Dedifferentiated amniotic fluid mesenchymal stem cell (primary cell): ENCODE data around the gene OTOF.

Experiments
- DNase-seq: peaks from one replicate; pipeline ENCODE4 v3.0.0-alpha.2; 2016; ENCODE audit errors: extremely low spot score

The OTOF gene

DNA sequence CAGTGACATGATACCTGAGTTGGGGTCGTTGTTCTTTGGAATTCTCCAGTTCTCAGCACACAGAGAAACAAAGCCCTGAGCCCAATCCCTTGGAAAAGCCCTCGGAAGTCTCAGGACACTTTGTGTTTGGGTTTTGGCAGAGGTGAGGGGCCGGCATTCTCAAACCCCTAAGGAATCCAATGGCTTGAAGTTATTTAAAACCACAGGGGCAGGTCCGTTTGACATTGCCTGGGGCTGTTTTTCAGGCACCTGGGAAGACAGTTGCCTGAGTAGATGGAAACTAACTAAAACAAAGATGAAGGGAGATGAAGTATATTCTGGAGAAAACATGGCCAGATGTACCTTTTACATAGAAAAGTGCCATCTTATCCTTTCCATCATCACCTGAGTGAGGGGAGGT is 22.5 kb upstream of the OTOF start:
- DNase-seq: no peak

DNA sequence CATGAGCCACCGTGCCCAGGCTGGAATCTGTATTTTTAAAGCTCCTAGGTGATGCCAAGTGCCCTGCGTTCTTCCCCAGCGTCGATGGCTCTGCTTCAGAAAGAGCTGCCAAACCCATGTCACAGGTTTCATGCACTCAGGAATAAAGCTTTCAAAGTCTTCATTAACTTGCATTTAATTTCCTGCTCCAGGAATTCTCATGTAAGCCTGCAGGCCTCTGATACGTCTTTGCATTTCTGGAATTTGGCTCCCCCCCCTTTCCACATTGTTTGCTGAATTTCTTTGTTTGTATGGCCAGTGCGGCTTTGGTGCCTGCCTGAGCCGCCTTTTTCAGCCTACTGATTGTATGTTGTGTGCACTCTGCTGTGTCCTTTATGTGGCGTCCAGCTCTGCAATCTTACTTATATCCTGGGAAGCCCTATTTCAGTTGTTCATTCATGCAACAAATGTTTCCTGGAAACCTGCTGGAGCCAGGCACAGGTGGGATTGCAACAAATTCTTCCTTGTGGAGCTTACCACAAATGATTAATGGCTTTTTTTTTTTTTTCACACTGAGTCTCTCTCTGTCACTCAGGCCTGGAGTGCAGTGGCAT is 17.9 kb upstream of the OTOF start:
- no peak for DNase-seq

DNA sequence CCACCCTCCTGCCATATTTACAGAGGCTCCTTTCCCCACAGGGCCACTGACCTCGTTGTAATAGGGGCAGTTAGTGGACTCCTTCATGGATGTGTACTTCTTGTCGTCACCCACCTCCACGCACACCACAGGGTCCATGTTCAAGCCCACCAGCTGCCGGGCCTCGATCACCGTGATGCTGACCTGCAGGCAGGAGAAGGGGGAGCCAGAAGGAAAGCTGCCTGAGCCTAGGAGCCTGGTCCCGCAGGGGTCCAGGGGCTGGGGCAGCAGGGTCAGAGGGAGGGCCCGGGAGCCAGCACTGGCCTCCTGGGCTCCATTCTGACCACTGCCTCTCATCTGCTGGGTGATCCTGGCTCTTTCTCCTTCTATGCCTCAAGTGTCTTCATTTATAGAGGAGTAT is 17.0 kb upstream of the OTOF start:
- DNase-seq: no peak

DNA sequence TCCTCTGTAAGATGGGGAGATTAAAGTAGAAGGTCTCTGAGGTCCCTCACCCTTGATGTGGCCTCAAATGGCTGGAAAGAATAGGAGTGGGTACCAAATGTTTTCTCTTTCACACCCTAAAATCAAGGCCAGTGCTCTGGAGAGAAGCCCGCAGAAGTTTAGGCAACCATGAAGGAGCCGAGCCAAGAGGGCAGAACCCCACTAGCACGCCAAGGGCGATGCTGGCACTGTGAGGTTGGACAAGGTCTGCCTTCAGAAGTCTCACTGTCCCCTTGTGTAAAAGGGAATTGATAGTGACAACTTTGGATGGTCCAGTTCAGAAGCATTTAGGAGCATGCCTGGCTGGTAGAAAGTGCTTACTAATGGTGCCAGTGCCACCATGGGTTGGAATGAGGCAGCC is 16.3 kb upstream of the OTOF start:
- no peak for DNase-seq

DNA sequence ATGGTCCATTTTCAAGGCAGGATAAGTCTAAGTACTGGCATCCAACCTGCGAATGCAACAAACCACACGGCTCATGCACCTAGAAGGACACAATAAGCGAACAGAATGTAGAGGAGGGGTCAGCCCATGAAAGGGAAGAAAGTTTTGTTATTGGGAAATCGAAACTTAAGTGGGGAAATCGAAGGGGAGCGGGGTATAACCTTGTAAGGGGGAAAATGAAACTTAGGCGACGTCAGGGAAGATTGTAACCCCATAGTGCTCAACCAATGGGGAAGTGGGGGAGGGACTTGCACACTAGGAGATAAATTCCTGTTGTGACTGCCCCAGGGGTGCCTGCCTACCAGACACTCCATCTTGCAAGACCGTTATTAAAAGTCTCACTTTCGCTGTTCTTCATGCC is 15.6 kb upstream of the OTOF start:
- no peak for DNase-seq

DNA sequence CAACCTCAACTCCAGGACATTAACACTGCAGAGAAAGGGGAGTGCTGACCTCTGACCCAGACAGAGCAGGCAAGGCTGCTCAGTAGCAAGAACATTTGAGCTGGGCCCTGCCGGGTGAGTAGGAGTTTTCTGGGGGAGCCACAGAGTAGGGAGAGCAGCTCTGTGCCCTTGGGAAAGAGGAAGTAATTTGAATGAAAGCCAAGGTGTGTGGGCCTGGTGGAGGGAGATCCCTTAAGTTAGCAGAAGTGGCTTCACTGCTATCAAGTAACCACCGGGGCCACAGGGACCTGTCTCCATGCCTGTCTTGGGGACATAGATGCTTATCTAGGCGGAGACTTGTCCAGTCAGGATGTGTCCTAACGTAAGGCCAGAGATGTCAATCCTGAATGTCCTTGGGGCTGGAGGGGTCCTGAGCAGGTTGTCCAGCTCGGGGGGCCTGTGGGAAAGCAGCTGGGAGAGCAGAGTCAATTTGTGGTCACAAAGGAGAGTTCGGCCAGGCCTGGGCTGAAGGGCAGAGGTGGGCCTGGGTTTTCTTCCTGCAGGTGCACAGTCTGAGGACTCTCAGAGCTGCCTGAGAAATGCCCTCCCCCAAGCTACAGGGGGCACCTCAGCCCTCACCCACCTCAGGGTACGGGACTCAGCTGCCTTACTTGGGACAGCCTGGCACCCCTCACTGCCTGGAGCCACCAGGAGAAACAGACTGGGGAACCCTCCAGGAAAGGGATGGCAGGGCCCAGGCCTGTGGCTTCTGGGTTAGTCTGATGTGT is 15.0 kb upstream of the OTOF start:
- DNase-seq: no peak

DNA sequence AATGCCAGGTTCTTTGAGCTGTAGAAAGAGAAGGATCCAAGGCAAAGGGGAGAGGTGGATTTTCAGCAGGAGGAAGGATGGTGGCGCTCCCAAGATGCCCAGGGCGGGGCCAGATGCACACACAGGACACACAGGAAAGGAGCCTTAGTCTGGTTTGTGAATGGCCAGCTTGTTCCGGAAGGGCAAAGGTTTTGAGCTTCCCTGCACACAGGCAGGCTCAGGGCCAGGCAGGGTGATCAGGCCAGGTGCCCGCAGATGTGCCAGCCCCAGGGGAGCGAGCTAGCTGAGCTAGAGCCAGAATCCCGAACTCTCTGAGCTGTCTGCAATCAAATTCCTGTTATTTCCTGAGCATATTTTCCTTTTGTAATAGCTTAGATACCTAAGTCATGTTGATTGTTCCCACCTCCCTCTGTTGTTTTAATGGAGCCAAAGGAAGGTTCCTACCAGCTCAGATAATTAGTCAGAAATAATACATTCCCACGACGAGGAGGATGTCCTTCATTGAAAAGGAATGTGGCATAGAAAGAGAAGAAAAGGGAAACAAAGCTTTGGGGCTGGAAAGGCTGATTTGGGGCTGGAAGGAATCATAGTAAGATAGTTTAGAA is 13.7 kb upstream of the OTOF start:
- no peak for DNase-seq

DNA sequence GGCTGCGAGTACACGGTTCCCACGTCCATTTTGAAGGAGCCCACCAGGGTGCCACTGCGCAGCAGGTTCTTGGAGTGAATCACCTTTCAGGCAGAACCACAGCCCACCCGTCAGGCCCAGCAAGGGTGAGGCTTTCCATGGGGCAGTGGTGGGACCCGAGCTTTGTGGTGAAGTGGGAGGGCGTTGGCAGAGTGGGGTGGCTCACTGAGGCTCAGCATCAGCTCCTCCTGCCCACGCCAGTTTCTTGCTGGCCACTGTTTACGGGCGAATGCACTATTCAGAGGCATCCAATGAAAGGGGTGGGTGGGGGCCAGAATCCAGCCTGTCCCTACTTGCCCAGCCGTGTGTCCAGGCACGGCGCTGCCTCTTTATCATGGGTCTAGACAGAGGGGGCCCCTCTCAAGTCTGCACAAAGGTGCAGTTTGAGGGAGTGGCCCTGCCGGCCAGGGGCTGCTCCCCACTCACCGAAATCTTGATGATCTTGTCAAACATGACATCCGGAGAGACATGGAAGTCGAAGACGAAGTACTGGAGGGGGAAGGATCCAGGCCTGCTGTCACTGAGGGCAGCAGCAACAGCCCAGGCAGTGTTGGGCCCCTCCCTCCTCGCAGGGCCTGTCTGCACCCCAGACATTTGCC is 11.4 kb upstream of the OTOF start:
- no peak for DNase-seq

DNA sequence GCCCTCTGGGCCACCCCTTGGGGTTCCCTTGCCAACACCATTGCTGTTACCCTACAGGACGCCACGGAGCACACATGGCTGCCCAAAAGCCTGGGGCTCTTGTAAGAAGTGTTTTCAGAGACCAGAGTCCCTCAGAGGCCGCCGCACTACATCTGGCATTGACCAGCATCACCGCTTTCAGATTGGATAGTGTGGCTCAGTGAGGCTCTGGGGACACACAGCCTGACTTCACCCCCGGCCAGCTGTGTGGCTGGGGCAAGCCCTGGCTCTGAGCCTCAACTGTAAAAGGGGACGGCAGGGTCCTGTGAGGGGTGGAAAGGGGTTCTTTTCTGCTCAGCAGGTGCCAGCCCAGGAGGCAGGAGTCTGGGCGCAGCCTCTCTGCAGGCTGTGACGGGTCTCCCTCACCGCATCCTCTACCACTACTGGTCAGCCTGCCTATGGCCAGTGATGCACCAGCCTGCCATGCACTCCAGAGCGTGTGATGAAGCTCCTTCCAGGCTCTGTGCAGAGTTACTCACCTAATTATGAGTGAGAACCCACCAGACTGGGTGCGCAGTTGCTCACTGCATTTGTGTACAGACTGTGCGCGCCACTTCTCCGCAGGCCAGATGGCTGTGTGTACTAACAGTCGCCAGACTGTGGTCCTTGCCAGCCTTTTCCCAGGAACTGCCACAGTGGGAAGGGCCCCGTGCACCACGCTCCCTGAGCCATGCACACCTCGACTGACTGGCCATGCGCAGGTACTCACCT is 10.7 kb upstream of the OTOF start:
- no peak for DNase-seq

DNA sequence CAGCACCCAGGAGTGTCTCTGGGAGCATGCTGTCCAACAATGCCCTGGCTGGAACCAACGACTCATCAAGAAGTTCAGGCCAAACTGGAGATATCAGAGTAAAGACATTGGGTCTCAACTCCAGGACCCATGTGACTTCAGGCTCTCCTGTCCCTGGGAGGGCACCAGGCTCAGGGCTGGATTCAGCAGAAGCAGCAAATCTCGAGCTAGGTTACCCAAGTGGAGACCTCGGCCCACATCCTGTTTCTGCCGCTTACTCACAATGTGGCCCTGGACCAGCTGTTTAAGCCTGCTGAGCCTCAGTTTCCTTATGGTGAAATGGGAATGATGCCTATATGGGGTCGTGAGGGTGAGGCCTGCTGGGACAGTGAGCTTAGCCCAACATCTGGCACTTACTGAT is 9.3 kb upstream of the OTOF start:
- no peak for DNase-seq

DNA sequence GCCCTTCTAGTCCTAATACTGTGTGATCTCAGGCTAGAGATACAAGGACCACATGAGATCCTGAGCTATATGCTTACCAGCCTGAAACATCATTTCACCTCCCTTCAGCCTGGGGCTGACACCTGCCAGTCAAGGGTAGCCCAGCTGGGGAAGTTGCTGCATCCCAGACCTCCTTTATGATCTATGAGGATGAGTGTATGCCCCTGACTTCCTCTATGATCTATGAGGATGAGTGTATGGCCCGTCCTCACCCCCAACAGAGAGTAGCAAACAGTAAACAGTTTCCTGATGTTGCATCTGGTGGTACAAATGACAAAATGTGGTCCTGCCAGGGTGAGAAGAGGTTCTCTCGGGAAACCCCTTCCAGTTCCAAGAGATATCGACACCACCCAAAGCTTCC is 8.9 kb upstream of the OTOF start:
- no peak for DNase-seq

DNA sequence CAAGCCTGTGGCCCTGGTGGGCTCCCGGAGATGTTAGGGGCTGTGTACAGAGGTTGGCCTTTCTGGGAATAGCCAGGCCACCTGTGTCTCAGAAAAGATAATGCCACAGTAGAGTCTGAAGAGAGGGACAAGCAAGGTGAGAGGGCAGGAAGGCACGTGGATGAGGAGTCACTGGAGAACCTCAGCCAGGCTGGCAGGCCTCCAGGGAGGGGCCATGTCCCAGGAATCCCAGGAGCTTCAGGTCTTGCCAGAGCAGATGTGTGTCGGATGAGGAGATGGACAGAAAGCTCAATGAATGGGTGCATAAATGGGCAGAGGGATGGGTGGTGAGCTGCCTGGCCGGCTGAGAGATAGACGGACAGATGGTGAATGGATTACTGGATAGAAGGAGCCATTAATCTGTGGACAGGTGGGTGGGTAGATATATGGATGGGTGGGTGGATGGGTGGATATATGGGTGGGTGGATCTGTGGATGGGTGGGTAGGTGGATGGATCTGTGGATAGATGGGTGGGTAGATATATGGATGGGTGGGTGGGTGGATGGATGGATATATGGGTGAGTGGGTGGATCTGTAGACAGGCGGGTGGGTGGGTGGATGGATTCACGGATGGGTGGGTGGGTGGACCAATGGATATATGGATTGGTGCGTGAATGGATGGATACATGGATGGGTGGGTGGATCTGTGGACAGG is 7.9 kb upstream of the OTOF start:
- DNase-seq: no peak

DNA sequence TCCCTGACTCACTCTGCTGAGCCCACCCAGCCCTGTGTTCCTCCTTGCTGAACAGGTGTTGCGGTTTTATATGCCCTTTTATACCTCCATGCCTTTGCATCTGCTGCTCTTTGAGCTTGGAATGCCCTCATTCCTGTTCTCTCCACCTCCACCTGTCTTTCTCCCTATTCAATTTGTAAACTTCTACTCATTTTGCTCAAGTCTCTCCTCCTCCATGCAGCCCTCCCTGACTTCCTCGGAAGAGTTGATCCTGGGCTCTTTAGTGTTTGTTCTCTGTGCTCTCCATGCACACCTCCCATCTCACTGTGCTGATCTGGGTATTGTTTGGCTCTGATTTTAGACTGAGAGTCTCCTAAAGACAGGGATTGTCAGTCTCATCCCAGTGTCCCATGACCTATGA is 7.2 kb upstream of the OTOF start:
- DNase-seq: no peak

DNA sequence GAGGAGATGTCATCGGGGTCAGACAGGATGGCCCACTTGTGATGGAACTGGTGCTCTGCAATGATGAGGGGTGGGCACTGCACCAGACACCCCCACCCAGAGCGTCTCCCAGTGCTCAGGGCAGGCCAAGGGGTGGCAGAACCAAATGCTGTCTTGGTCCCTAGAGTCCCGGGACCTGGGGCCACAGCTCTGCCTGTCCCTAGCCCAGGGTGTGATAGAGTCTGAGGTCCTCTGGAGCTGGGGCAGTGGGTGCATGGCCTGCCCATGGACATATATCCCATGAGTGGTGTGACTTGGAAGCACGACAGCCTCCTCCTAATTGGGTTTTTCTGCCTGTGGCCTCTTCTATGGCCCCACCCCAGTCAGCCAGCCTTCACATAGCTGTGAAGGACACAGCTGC is 6.7 kb upstream of the OTOF start:
- no peak for DNase-seq

DNA sequence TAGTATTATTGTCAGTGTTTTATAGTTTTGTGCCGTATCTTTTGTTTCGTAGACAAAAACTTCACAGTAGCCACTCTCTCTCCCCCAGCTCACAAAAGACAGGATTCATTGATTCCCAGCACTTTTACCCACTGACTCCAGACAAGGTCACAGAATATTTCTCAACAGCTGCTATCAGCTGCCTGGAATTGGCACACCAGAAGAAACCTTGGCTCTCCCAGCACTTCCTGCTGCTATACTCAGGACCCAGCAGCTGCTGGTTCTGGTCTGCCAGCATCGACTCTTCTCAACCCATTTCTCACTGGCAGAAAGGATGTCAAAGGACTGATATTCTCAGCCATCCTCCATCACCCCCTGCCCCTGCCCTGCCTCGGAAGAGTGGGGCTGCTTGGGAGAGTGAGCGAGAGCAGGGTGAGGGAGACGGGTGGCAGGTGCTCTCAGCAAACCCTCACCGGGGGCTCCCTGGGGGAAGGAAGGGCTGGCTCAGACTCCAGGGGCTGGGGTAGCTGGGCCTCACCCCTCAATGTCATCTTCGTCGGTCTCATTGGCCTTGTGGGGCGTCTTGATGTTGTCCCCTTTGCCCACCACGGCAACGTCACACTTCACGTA is 6.1 kb upstream of the OTOF start:
- DNase-seq: no peak

DNA sequence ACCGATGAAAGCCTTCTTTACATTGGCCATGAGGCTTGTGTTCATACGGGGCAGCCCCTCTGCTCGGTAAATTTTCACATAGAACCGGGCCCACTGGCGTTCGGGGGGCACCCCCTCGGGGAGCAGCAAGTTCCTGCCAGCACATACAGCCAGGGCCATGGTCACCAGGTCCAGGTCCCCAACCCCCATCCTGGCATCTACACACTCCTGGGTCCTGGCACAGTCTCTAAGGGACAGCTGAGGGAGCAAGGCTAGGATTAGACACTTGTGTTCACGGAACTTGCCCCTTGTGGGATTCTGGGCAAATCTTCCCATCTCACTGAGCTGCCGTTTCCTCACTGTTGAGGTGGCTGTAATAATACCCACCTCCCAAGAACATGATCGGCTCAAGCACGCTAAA is 5.6 kb upstream of the OTOF start:
- no peak for DNase-seq

DNA sequence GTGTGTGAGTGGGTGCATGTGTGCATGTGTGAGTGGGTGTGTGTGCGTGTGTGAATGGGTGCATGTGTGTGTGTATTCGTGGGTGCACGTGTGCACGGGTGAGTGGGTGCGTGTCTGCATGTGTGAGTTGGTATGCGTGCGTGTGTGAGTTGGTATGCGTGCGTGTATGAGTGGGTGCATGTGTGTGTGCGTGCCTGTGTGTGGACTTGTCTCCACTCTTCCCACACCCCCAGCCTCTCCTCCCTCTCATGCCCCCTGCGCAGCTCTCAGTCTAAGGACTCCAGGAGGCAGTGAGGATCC is 5.1 kb upstream of the OTOF start:
- DNase-seq: no peak

DNA sequence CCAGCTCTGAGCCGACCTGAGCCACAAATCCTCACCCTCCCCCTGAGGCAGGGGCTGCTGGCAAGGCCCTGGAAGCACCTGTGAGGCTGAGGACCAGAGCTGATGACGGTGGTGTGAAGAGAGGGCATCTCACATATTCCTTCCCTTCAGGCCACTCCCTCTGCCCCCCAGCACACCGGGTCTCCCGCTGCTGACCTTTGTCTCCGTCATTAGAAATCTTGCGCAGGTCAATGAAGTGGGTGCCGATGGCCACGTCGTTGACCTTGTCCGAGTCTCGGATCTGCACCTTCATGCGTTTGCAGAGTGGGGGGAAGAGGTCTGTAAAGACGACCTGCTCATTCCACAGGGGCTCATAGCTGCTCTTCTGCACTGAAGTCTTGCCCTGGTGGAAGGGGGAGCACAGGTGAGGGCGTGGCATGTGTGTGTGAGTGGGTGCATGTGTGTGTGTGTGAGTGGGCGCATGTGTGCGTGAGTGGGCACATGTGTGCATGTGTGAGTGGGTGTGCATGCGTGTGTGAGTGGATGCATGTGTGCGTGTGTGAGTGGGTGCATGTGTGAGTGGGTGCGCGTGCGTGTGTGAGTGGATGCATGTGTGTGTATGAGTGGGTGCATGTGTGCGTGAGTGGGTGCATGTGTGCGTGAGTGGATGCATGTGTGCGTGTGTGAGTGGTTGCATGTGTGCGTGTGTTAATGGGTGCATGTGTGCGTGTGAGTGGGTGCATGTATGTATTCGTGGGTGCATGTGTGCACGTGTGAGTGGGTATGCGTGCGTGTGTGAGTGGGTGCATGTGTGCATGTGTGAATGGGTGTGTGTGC is 4.5 kb upstream of the OTOF start:
- DNase-seq: no peak

DNA sequence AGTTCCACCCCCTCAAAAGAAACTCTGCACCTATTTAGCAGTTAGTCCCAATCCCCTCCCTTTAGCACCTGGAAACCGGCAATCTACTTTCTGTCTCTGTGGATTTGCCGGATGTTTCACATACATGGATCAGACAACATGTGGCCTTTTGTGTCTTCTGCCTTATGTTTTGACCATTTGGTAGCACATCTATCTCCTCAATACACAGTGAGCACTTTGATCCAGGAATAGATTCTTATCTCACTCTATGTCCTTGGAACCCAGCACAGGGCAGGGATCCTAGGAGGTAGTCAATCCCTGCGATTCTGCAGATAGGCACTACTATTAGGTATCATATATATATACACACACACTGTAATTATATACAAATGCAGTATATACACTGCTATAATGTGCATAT is 3.8 kb upstream of the OTOF start:
- DNase-seq: no peak

DNA sequence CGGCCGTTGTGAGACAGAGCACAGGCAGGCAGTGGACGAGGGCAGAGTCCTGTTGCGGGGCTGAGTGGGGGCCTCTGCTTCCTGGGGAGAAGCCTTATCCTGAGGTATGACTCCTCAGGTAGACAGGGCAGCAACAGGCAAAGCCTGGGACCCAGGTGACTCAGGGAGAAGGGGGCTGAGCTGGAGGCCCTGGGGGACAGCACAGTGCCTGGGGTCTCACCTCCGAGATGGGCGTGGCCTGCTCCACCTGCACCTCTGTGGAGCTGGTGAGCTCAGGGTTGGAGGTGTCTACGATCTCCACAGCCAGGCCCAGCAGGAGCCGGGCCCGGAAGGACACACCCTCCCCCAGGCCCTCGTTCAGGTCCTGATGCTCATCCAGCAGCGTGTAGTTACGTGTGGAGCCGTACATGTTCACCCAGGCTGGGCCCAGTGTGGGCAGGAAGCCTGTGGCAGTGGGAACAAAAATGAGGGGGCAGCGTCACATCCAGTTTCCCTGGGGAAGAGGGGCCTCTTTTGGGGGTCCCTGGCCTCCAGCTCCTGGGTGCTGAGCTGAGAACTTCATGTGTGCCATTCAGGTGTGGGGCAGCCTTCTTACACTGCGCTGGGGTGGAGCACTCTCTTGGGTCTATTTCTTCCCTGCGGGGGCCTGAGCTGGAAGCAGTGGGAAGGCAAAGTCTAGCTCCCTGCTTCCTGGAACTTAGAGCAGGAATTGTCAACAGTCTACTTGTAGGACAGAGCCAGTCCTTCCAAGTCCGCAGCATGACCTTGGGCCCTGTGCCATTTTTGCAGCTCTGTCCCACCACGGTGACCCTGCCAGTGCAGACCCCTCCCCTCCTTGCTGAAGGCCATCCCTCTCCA is 2.9 kb upstream of the OTOF start:
- DNase-seq: no peak
